ENCODE measurements around the gene CDH12.

GRCh38 chr5:22852807-22853660 lies at the start of gene CDH12:
- TF ChIP-seq POLR2A (IDR thresholded peaks at IDR 0.05) = no peak
- TF ChIP-seq CTCF (IDR thresholded peaks at IDR 0.05) = no peak

Measured in gastroesophageal sphincter (tissue), 3 donors.